ENCODE results near the gene ALDOA. TPM values are rescaled to one million over a fixed set of nuclear protein-coding genes. Genes with fewer than 3 reads are reported as not detected.

ALDOA gene
- total and polyA plus RNA-seq, 9 of the 15 experiments (the other 6 are each of a cell fraction or from before 2014, with no cell fraction given) = 311 to 2,224 (median 1,293) TPM

- no peak for TF ChIP-seq TSC22D4 (tag; IDR thresholded peaks at IDR 0.05)
- peak; percentile 43; the same call in 1 of the 2 replicates for TF ChIP-seq HES1 (IDR thresholded peaks at IDR 0.05; ENCODE audit: low read depth)
- TF ChIP-seq KLF13 (tag; IDR thresholded peaks at IDR 0.05; ENCODE audit: borderline replicate concordance, low read depth) = peak; percentile 18; the same call in 1 of the 2 replicates
- no peak for TF ChIP-seq TCF7L2 (IDR thresholded peaks at IDR 0.05; ENCODE audit: low read depth, low read length)
- no peak for TF ChIP-seq SIRT6 (IDR thresholded peaks at IDR 0.05; ENCODE audit: low read depth, low read length)
- TF ChIP-seq REST (IDR thresholded peaks at IDR 0.05; ENCODE audit: borderline replicate concordance) = 0 out of 2 replicates have a peak, but pooled peaks have one; percentile 5
- TF ChIP-seq REST (CRISPR knock-in tag; IDR thresholded peaks at IDR 0.05; ENCODE audit: low read depth) = peak; percentile 79; the same call in 1 of the 2 replicates
- TF ChIP-seq TAF1 (IDR thresholded peaks at IDR 0.05; ENCODE audit: control insufficient read depth, extremely low read depth, insufficient read depth, low read length, severe bottlenecking) = peak; percentile 78
- TF ChIP-seq IFI16 (CRISPR knock-in tag; IDR thresholded peaks at IDR 0.05) = no peak
- TF ChIP-seq GATAD2A (IDR thresholded peaks at IDR 0.05) = peak; percentile 75
- peak; percentile 91 for TF ChIP-seq ELF1 (tag; IDR thresholded peaks at IDR 0.05)
- TF ChIP-seq ATF1 (CRISPR knock-in tag; IDR thresholded peaks at IDR 0.05) = no peak
- TF ChIP-seq ATF1 (tag; IDR thresholded peaks at IDR 0.05) = peak; percentile 91
- TF ChIP-seq DEAF1 (CRISPR knock-in tag; IDR thresholded peaks at IDR 0.05) = no peak
- no peak for TF ChIP-seq USF2 (CRISPR knock-in tag; IDR thresholded peaks at IDR 0.05)
- TF ChIP-seq MYNN (IDR thresholded peaks at IDR 0.05) = peak; percentile 55; the same call in 1 of the 2 replicates
- no peak for TF ChIP-seq MYNN (CRISPR knock-in tag; IDR thresholded peaks at IDR 0.05)
Observed at GRCh38 chr16:30065102-30065942, at the start of gene ALDOA (continued).

Data from K562 (cell line).